Loucy (cell line): ENCODE data around the gene KLHL30.

Experiments used
- H2AFZ ChIP-seq: fragments of 200-600 bp; sonication (generic); 2 replicates; pipeline ENCODE4 v1.6.0; 2016; ENCODE audit warnings: antibody characterized with exemption, mild to moderate bottlenecking, low read length, moderate library complexity
- H3F3A ChIP-seq: fragments of 200-600 bp; 2 replicates; pipeline ENCODE4 v1.6.0; 2016; ENCODE audit warnings: antibody characterized with exemption, low read depth, mild to moderate bottlenecking
- H3K27me3 ChIP-seq: fragments of 200-600 bp; sonication (generic); 2 replicates; pipeline ENCODE4 v1.6.1; 2014; ENCODE audit warnings: low read length, mild to moderate bottlenecking; ENCODE audit not compliant: insufficient read depth, poor library complexity, severe bottlenecking
- H3K36me3 ChIP-seq: fragments of 200-600 bp; sonication (generic); 2 replicates; pipeline ENCODE4 v1.6.1; 2016; ENCODE audit warnings: low read length; ENCODE audit not compliant: insufficient read depth
- H3K4me1 ChIP-seq: fragments of 200-600 bp; sonication (generic); 2 replicates; pipeline ENCODE4 v1.5.1; 2014; ENCODE audit warnings: low read length, mild to moderate bottlenecking; ENCODE audit not compliant: insufficient read depth, poor library complexity, severe bottlenecking
- H3K4me2 ChIP-seq: fragments of 200-600 bp; sonication (generic); 2 replicates; pipeline ENCODE4 v1.6.0; 2014; ENCODE audit warnings: antibody characterized with exemption, low read length, low read depth, mild to moderate bottlenecking; ENCODE audit not compliant: poor library complexity, severe bottlenecking
- H3K4me3 ChIP-seq: fragments of 200-600 bp; sonication (generic); 2 replicates; pipeline ENCODE4 v1.5.1; 2014; ENCODE audit warnings: low read length, mild to moderate bottlenecking, mixed read lengths; ENCODE audit not compliant: poor library complexity, severe bottlenecking
- H3K79me2 ChIP-seq: fragments of 200-600 bp; sonication (generic); 2 replicates; pipeline ENCODE4 v1.6.1; 2014; ENCODE audit warnings: low read length; ENCODE audit not compliant: insufficient read depth
- H3K9ac ChIP-seq: fragments of 200-600 bp; sonication (generic); 2 replicates; pipeline ENCODE4 v1.6.0; 2014; ENCODE audit warnings: mild to moderate bottlenecking, low read depth, low read length, moderate library complexity; ENCODE audit not compliant: poor library complexity, severe bottlenecking
- H3K9me2 ChIP-seq: fragments of 200-600 bp; sonication (generic); replicated peaks from 2 replicates; pipeline ENCODE4 v1.6.1; 2016; ENCODE audit warnings: low read depth, low read length, mixed read lengths
- H3K9me3 ChIP-seq: fragments of 200-600 bp; sonication (generic); 2 replicates; pipeline ENCODE4 v1.6.1; 2014; ENCODE audit warnings: mild to moderate bottlenecking, antibody characterized with exemption, low read length, low read depth; ENCODE audit not compliant: insufficient read depth
- H4K20me1 ChIP-seq: fragments of 200-600 bp; sonication (generic); 2 replicates; pipeline ENCODE4 v1.6.0; 2014; ENCODE audit warnings: antibody characterized with exemption, low read length, mild to moderate bottlenecking; ENCODE audit not compliant: insufficient read depth, poor library complexity, severe bottlenecking
- EZH2phosphoT487 ChIP-seq: fragments of 200-600 bp; IDR thresholded peaks from 2 replicates; pipeline ENCODE4 v1.6.1; 2018; ENCODE audit warnings: antibody characterized with exemption, mild to moderate bottlenecking, moderate library complexity, borderline replicate concordance
- TF ChIP-seq, protein P1 (sequence below): fragments of 200-600 bp; sonication (generic); conservative IDR thresholded peaks from 2 replicates; pipeline ENCODE4 v1.5.1; 2014; ENCODE audit warnings: mild to moderate bottlenecking, antibody characterized with exemption, low read length

The KLHL30 gene, protein sequence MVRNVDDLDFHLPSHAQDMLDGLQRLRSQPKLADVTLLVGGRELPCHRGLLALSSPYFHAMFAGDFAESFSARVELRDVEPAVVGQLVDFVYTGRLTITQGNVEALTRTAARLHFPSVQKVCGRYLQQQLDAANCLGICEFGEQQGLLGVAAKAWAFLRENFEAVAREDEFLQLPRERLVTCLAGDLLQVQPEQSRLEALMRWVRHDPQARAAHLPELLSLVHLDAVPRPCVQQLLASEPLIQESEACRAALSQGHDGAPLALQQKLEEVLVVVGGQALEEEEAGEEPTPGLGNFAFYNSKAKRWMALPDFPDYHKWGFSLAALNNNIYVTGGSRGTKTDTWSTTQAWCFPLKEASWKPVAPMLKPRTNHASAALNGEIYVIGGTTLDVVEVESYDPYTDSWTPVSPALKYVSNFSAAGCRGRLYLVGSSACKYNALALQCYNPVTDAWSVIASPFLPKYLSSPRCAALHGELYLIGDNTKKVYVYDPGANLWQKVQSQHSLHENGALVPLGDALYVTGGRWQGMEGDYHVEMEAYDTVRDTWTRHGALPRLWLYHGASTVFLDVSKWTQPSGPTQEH

DNA sequence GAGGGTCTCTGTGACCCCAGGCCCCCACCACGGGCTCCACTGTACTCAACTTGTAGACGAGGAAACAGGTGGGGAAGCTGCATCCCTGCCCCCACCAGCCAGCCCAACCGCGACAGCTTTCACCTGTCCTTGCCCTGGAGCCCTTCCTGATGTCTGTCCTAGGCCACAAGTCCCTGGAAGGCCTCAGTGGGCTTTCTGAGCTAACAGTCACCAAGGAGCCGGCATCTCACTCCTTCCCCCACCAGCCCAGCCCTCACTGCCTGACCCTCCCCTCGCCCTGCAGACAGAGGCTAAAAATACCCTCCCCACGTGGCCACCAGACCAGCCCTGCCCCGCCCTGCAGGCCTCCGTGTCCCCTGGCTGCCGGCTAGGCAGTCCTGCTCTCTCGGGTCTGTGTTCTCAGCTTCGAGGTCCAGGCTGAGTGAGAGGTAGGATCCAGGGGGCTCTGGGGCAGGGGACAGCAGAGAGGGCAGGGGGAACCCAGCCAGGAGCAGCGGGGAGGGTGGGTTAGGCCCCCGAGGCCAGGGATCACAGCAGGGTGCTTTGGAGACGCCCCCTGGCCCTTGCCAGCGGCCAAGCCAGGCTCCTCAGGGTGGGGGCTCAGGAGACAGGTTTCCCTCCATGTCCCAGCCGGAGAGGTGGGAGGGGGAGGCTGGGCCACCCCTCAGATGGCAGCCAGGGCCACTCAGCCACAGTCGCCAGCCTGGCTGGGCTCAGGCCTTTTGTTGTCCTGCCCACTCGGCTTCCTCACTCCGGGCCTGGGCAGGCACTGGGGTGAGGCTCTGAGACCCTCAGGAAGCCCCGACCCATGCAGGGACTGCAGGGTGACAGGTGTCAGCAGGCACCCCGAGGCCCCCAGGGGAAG, at the start of gene KLHL30:
Gene KLHL30 (plus strand): TSS at position 338 of the 865 bp plus-strand sequence. CDS start 2,087 bp downstream, outside the sequence.
- no peaks in the 10 kb centered on the region for H4K20me1 ChIP-seq
- H3K9ac ChIP-seq = no peak within 1 kb of the TSS
- no peak within 1 kb of the TSS for H2AFZ ChIP-seq
- H3K4me1 ChIP-seq = peaks cover 17% of the 10 kb centered on the region
- no peaks in the 10 kb centered on the region for H3K27me3 ChIP-seq
- no peaks in the 10 kb centered on the region for H3K9me2 ChIP-seq
- no peak for TF ChIP-seq EZH2phosphoT487
- TF ChIP-seq, protein P1, sequence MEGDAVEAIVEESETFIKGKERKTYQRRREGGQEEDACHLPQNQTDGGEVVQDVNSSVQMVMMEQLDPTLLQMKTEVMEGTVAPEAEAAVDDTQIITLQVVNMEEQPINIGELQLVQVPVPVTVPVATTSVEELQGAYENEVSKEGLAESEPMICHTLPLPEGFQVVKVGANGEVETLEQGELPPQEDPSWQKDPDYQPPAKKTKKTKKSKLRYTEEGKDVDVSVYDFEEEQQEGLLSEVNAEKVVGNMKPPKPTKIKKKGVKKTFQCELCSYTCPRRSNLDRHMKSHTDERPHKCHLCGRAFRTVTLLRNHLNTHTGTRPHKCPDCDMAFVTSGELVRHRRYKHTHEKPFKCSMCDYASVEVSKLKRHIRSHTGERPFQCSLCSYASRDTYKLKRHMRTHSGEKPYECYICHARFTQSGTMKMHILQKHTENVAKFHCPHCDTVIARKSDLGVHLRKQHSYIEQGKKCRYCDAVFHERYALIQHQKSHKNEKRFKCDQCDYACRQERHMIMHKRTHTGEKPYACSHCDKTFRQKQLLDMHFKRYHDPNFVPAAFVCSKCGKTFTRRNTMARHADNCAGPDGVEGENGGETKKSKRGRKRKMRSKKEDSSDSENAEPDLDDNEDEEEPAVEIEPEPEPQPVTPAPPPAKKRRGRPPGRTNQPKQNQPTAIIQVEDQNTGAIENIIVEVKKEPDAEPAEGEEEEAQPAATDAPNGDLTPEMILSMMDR = no peak
- H3K4me3 ChIP-seq = no peak within 1 kb of the TSS
- H3K4me2 ChIP-seq = no peak within 1 kb of the TSS
- no peaks in the 10 kb centered on the region for H3K9me3 ChIP-seq
- no peaks in the 10 kb centered on the region for H3K79me2 ChIP-seq
- H3F3A ChIP-seq = no peaks in the 10 kb centered on the region
- H3K36me3 ChIP-seq = no peaks in the 10 kb centered on the region

DNA sequence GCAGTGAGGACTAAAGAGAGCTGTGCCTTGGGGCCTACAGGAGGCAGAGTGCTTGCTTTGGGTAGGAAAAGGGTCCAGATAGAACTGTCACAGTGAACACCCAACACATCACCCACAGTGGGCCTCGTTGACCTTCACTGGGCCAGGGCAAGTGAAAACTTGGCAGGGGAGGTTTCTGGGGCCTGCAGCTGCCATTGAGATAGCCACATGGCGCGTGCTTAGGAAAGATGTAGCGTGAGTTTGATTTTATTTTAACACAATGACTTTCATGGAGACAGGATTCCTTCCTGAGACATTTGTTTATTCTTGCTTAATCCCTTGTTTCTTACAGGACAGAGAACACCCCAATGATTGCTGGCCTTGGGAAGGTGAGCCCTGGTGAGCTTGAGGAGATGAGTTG, 47.6 kb upstream of the KLHL30 start:
- Histone ChIP-seq H3K9me3 (no peaks in the 10 kb centered on the region), H3K36me3 (no peaks in the 10 kb centered on the region), H3K4me2 (no peak overlapping the region), H3K9ac (no peak overlapping the region), H3K27me3 (no peaks in the 10 kb centered on the region), H2AFZ (no peak overlapping the region), H3K79me2 (no peaks in the 10 kb centered on the region), H3K4me1 (peaks cover 8% of the 10 kb centered on the region), H4K20me1 (no peaks in the 10 kb centered on the region), H3F3A (no peaks in the 10 kb centered on the region), H3K9me2 (no peaks in the 10 kb centered on the region), H3K4me3 (no peak overlapping the region)
- TF ChIP-seq EZH2phosphoT487 = no peak
- TF ChIP-seq, protein P1 = no peak

DNA sequence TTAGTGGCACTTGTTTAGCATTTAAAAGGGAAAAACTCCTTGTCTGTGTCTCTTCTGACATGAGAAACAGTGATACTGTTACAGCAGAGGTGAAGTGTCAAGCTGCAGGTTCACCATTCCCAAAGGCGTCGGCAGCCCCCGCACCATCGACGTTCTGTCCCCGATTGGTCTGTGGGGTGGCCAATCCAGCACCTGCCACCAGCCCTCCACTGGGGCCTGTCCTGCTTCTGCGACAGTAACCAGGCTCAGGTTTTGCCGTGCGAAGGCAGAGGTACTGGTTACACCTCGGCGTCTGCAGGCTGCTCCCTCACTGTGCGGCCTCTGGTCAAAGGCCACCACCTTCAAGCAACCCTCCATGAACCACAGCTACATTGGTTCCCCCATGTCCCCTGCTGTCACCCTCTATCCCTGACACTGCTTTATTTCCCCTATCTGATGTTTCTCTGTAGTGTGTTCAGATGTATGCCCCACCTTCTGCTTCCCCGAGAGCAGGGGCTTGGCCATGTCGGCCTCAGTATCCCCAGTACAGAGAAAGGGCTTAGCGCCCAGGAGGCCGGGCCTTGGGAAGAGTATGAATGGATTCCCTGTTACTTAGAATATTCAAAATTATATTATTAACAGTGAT, 46.9 kb upstream of the KLHL30 start:
- H3K27me3 ChIP-seq = no peaks in the 10 kb centered on the region
- H3K4me2 ChIP-seq = no peak overlapping the region
- H3K36me3 ChIP-seq = no peaks in the 10 kb centered on the region
- TF ChIP-seq, protein P1 = no peak
- TF ChIP-seq EZH2phosphoT487 = no peak
- H3F3A ChIP-seq = no peaks in the 10 kb centered on the region
- no peak overlapping the region for H2AFZ ChIP-seq
- H3K9ac ChIP-seq = no peak overlapping the region
- no peak overlapping the region for H3K4me3 ChIP-seq
- no peaks in the 10 kb centered on the region for H3K9me3 ChIP-seq
- no peaks in the 10 kb centered on the region for H4K20me1 ChIP-seq
- H3K4me1 ChIP-seq = peaks cover 8% of the 10 kb centered on the region
- no peaks in the 10 kb centered on the region for H3K79me2 ChIP-seq
- H3K9me2 ChIP-seq = no peaks in the 10 kb centered on the region
